ENCODE results near the gene TRAPPC2L.
"Not testable (repeated sequence)": the region's sequence is repeated elsewhere in the genome, so short reads cannot be mapped to it uniquely, and the experiment has no call there.

TRAPPC2L gene

DNA sequence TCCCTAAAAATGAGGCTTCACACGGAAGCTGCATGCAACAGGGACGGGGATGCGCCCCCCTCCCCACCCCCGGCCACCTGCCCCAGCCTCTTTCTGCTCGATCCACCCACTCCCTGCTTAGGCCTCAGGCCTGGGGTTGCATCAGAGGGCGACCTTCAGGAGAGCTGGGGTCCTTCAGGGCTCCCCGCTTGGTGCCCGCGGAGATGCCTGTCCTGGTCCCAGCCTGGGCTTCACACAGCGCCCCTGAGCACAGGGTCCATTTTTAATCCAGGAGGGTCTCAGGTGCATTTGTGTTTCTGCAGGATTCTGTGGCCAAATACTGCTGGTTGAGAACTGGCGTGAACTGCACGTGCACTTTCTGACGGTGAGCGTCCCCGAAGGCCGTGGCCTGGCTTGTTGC is 37.8 kb upstream of the TRAPPC2L start:
- no peak for DNase-seq

DNA sequence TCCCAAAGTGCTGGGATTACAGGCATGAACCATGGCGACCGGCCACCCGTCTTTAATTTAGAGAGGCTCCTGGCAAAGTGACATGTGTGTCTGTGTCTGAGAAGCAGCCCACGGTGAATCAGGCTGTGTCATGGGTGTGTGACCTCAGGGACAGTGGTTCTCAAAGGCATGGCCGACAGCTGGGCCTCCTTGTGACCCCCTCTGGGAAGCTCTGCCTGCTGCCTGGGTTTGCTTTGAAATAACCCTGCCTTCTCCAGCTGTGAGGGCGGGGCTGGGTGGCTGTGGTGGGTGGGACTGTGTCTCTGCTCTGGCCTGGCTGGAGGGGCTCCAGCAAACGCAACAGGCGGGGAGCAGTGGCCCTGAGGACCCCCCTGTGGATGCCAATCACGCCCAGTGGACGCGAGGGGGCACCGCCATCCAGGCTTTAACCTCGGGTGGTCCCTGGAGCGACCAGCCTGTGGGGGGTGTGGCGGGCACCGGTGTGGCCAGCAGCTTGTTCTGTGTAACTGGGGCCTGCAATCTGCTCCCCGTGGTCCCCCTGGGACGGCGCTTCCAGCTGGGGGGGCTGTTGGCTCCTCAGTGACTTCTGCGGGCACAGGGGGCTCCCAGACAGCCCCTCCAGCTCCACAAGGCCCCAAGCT is 36.4 kb upstream of the TRAPPC2L start:
- peak in 1 of 4 experiments; percentile 14 for DNase-seq

DNA sequence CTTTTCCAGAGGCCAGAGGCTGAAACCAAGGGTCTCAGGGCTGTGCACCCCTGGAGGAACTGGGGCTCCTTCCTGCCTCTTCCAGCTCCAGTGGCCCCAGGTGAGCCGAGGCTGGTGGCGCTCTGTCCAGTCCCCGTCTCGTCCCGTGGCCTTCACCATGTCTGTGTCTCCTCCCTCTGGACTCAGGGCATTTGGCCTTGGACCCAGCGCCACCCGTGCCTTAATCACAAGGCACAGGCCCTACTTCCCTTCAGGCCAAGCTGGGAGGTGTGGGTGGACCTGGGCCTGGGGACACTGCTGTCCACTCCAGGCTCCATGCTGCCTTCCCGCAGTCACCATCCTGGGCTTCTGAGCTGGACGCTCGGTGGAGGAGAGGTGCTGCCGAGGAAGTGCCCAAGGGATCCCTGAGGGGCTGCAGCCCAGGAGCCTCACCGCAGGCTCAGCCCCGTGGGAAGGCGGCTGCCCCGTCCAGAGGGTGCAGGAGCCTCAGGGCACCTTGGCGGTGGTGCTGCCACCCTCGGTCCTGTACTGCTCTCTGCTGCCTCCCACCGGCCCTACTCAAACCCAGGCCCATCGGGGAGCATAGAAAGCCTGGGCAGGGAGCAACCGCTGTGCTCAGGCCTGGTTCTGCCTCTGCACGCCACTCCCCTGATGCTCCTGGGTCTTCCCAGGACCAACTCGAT is 35.6 kb upstream of the TRAPPC2L start:
- DNase-seq = no peak

DNA sequence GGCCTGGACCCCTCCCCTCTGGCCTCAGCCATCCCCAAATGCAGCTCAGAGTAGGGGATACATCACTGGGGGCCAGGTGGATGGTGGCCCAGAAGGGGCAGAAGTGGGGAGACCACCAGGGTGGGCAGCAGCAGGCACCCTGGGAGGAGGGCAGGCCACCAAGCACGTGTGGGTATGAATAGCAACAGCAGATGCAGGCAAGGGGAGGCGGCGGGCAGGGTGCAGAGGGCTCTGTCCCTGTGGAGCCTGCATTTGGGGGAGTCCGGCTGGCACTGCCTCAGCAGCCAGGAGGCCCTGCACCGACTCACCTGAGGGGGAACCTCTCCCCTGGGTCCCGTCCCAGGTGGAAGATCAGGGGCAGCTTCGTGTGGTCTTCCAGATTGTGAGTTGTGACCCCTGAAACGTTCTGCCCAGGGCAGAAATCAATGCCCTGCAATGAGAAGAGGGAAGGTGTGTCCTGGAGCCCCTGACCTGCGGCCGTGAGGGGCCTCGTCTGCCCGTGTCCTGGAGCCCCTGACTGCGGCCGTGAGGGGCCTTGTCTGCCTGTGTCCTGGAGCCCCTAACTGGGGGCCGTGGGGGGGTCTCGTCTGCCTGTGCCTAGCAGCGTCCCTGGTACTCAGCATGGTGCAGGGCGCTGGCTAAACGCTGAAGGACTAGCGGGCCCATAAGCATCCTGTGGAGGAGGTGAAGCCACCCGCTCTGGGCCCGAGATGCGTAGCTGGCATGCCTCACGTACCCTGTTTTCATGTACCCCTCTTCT is 34.5 kb upstream of the TRAPPC2L start:
- no peak for DNase-seq

DNA sequence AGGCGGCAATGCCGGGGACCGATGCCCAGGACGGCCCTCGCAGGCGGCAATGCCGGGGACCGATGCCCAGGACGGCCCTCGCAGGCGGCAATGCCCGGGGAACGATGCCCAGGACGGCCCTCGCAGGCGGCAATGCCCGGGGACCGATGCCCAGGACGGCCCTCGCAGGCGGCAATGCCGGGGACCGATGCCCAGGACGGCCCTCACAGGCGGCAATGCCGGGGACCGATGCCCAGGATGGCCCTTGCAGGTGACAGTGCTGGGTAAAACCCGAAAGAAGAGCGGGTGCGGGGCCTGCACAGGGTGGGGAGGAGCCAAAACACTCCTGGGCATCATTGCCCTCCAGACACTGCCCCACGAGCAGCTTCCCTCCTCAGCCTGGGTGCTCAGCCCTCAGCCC is 33.3 kb upstream of the TRAPPC2L start:
- not testable (repeated sequence) for DNase-seq

DNA sequence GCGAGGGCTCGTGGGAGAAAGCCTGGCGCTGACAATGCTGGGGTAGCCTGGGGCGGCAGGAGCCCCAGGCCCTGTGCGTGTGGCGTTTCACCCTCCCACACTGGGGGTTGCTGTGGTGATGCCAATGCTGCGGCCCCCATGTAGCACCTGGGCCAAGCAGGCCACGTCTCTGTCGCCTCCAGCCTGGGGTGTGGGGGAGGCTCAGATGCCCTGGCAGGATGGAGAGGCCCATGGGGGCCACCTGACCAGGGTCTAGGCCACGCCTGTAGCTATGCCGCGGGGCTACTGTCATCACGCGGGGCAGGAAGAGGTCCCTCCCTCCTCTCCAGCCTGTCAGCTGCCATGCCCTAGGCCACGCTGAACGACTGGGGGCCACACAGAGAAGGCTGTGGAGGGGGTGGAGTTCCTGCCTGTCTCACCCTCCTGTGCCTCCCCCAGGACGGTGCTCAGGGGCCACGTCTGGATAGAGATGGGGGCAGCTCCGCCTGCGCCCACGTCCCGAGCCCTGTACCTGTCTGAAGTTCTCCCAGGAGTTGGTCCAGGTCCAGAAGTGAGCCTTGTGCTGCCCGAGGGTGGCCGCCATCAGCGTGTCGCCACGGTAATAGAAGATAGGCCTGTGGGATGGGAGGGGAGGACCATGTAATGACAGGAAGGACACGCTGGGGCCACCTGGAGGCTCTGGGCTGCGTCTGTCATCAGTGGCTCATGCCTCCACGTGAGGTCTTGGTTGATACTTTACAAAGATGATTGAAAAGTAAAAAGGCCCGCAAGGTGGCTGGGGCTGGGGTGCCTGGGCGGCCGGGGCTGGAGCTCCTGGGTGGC is 32.5 kb upstream of the TRAPPC2L start:
- peak in 1 of 4 experiments; percentile 1 for DNase-seq

DNA sequence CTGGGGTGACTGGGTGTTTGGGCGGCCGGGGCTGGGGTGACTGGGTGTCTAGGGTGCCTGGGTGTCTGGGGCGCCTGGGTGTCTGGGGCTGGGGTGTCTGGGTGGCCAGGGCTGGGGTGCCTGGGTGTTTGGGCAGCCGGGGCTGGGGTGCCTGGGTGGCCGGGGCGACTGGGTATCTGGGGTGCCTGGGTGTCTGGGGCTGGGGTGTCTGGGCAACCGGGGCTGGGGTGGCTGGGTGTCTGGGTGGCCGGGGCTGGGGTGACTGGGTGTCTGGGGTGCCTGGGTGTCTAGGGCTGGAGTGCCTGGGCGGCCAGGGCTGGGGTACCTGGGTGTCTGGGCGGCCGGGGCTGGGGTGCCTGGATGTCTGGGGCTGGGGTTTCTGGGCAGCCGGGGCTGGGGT is 31.8 kb upstream of the TRAPPC2L start:
- no peak for DNase-seq

DNA sequence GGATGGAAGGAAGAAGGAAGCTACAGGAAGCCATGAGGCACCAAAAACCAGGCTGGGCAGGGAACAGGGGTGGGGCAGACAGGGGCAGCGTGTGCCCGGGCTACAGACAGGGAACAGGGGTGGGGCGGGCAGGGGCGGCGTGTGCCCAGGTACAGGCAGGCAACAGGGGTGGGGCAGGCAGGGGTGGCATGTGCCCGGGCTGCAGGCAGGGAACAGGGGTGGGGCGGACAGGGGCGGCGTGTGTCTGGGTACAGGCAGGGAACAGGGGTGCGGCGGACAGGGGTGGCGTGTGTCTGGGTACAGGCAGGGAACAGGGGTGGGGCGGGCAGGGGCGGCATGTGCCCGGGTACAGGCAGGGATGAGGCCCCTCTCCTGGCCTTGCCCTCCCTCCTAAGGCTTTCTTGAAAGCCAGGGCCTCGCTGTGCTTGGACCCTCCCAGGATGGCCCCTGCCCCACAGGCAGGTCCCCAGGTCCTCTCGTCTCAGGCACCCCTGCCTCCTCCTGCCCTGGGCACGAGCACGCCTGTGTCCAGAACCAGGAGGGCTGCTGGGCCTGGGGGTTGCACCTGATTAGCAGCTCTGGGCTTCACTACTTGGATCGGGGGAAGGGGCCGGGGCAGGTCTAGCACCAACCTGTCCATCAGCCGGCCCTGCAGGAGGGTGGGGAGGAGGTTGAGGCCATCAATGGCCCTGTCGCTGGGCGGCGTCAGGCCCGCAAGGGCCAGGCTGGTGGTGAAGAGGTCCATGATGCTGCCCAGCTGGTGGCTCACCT is 30.7 kb upstream of the TRAPPC2L start:
- DNase-seq = no peak

DNA sequence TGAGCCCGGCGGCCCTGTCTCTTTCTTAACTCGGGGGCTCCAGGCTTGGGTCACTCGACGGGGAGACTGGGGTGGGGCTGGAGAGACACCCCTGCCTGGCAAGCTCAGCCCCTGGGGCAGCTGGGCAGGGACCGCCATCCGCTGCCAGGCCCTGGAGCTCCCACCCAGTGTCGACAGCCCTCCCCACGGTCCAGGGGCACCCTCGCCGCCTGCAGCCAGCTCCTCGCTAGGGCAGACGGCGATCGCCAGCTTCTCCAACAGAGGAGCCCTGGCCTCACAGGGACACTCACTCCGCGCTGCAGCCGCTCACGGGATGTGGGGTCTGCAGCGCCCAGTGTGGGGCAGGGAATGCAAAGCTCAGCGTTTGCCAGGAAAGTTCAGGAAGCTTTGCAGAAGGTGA is 29.2 kb upstream of the TRAPPC2L start:
- DNase-seq = no peak

DNA sequence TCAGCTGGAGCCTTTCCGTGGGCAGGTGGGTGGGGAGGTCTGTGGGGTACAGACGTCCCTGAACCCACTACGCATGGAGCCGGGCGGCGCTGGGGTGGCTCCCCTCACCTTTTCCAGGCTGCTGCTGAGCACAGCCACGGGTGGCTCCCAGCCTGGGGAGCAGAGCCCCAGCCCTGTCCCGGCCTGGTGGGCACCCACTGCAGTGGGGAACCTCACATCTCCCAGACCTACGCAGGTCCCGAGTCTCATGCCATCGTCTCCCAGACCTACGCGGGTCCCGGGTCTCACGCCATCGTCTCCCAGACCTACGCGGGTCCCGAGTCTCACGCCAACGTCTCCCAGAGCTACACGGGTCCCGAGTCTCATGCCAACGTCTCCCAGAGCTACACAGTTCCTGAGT is 28.2 kb upstream of the TRAPPC2L start:
- no peak for DNase-seq

DNA sequence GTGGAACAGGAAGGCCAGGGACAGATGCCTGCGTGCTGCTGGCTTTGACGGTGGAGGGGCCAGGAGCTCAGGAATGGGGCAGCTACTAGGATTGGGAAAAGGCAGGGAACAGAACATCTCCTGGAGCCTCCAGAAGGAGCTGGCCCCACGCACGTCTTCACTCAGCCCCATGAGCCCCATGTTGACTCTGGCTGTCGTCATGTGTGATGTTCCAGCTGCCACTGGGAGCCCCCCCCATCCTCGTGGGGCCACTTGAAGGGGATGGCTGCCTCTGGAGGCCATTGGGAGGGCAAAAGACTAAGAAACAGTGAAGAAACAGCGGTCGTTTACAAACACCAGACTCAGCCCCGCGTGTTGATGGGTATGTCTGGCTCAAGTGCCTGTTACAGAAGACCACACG is 26.7 kb upstream of the TRAPPC2L start:
- DNase-seq = no peak

DNA sequence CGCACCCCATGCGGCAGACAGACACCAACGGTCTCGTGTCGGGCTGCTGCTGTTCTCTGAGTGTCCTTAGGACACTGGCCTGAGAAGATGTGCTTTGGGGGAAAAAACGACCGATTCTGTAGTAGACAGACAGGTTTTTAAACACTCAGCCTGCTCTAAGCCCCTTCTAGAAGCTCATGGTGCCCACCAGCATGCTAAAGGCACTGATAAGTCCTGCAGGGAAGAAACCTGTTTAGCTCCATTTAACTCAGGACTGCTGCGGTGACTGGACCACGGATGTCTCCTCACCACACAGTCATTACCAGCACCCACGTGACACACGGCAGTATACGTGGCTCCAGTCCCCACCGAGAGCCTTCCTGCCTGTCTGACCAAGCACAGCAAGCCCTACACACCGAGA is 26.1 kb upstream of the TRAPPC2L start:
- no peak for DNase-seq

DNA sequence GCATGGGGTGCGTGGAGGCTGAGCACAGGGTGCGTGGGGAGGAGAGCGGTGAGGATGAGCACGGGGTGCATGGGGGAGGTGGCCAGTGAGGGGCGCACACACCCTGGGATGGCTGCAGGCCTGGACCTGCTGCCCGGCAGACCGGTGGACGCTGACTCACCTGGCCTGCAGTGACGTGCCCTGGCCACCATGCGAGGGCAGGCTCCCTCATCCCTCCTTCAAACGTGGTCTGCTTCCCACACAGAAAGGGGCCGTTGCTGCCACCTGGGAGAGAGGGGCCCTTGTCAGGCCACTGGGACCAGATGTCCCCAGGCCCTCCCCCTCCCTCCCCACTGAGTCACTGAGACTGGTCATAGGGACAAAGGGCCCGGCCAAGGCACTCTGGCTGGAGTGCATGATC is 25.1 kb upstream of the TRAPPC2L start:
- DNase-seq = no peak

DNA sequence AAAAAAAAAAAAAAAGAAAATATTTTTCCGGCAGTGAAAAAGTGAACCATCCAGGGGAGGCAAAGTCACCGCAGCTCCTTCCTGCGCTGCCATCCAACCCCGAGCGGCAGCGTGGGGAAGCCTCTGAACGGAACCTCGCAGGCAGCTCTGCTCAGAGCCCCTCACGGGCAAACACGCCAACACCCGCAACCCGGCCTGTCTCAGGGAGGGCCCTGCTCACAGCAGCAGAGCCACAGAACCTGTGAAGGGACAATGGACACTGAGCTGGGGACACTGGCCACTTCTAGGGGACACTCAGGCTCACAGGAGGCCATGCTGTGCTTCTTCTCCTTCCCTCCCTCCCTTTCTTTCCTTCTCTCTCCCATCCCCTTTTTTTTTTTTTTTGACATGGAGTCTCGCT is 23.8 kb upstream of the TRAPPC2L start:
- DNase-seq = no peak

DNA sequence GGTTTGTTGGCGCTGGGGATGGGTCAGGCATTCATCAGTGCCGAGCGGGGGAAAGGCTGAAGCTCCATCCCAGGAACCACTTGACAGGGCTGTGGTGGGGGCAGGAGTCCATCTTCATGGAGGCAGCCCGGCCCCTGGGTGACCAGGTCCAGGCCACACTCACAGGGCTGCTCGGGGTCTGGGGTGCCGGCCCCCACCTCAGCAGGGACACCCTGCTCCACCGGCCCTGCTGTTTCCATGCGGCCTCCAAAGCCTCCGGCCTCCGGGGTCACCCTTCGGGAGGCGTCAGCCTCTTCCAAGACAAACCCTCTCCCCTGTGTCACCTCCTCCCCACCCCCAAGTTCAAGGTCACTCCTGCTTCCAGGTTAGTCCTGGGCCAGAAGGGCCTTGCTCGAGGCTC is 22.3 kb upstream of the TRAPPC2L start:
- no peak for DNase-seq

DNA sequence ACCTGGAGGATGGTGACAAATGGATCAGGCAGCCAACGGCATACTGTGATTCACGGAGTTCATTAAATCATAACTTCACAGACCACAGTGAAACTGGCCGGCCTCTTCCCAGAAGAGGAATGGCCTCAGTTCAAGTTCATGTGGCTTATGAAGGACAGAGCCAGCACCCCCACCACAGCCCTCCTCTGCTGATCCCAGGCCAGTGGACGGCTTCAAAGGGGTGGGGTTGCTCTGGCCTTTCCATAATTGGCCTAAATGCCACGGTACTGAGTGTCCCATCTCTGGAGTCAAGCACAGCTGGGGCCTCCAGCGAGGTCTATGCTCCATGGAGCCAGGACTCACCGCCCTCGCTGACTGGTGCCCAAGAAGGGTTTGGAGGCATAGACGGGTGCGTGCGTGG is 21.5 kb upstream of the TRAPPC2L start:
- DNase-seq = no peak

DNA sequence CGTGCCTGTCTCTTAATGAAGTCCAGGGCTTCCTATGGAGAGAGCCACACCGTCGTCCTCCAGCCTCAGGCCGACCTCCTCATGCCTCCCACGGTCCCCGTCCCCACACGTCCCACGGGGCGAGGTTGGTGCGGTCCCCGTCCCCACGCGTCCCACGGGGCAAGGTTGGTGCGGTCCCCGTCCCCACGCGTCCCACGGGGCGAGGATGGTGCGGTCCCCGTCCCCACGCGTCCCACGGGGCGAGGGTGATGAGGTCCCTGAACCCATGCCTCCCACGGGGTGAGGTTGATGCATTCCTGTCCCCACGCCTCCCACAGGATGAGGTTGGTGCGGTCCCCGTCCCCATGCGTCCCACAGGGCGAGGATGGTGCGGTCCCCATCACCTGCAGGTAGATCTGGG is 21.1 kb upstream of the TRAPPC2L start:
- DNase-seq = no peak

DNA sequence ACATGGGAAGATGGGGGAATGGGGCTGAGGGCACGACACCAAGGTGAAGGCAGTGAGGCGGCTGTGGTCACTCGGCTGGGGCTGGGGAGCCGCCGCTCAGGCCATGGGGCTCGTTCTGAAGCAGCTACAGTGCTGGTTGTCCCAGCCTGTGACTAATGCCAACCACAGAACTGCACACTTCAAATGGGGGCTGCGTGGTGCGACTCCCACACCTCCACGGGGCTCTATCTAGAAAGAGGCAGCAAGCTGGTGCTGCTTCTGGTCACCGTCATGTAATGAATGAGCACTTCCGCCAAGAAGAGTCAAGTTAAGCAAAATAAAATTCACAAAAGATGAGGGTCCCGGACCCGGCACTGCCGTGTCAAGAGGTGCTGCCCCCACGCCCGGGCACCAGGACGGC is 20.1 kb upstream of the TRAPPC2L start:
- DNase-seq = no peak

DNA sequence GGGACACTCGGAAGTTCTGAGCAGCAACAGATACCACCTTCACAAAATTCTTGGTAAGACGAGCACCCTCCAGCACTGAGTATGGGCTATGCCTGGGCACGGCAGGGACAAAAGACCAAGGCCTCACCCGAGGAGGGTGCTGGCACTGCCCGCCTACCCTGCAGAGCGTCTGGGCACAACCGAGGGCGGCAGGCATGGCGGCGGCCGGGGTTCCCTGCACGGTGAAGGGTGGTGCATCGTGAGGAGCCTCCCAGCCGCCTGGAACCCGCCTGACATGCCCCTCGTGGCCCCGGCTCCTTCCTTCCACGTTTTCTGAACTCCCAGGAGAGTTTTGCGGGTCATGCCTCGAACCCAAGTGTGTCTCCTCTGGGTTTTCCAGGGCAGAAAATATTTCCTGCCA is 19.1 kb upstream of the TRAPPC2L start:
- DNase-seq = no peak

DNA sequence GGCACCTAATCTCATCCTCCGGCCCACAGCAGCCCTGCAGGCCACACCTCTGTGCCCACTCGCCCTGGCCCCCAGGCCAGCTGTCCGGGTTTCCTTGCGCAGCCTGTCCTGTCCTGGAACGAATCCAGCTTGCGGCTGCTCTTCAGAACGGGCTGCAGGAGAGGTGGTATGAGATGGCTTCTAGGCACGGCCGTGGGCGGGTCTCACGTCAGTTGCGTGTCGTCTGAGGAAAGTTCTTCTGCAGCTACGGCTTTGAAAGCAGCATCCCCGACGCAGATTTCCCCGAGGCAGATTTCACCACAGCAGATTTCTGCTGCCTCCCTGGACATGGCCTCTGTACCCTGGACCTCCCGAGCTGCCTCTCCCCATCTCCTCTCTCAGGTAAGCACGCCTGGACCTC is 18.4 kb upstream of the TRAPPC2L start:
- no peak for DNase-seq

DNA sequence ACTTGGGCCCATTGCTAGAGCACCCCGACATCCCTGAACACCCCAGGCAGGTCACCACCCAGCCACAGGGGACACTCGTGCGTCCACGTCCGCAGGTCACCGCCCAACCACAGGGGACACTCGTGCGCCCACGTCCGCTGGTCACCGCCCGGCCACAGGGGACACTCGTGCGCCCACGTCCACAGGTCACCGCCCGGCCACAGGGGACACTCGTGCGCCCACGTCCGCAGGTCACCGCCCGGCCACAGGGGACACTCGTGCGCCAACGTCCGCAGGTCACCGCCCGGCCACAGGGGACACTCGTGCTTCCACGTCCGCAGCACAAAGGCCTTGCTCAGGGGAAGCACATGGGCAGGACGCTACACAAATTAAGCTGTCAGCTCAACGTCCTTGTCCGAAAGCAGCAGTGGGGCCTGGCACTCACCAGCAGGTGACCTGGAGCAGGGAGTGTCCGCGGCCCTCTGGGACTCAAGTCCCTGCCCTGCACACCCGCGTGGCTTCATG is 17.8 kb upstream of the TRAPPC2L start:
- DNase-seq = peak in 1 of 4 experiments; percentile 37

All from suppressor macrophage (primary cell).